ENCODE measurements around the gene OR8D2. TPM values are rescaled to one million over a fixed set of nuclear protein-coding genes. Genes with fewer than 3 reads are reported as not detected.

The OR8D2 gene
- total RNA-seq, 1 donor from 2014 or later: not detected

- no peak overlapping the region for H3K4me3 ChIP-seq (ENCODE audit: low read depth, low read length)
- no peak for TF ChIP-seq CTCF (IDR thresholded peaks at IDR 0.05; ENCODE audit: insufficient read depth, low read length, poor library complexity, severe bottlenecking)
- no peak for DNase-seq (ENCODE audit: low read depth)
Observed at GRCh38 chr11:124307093-124307492, 12.9 kb downstream of the OR8D2 start.

GRCh38 chr11:124302347-124303125 is 17.5 kb downstream of the OR8D2 start:
- DNase-seq (ENCODE audit: low read depth): no peak
- no peak for TF ChIP-seq CTCF (IDR thresholded peaks at IDR 0.05; ENCODE audit: insufficient read depth, low read length, poor library complexity, severe bottlenecking)
- no peaks in the 10 kb centered on the region for H3K27me3 ChIP-seq (ENCODE audit: control insufficient read depth, insufficient read depth, low read length)
- H3K36me3 ChIP-seq (ENCODE audit: control insufficient read depth, insufficient read depth, low read length): no peaks in the 10 kb centered on the region
- H3K4me3 ChIP-seq (ENCODE audit: low read depth, low read length): no peak overlapping the region

More at GRCh38 chr11:124307093-124307492, 12.9 kb downstream of the OR8D2 start:
- H3K27me3 ChIP-seq (ENCODE audit: control insufficient read depth, insufficient read depth, low read length): no peaks in the 10 kb centered on the region
- H3K36me3 ChIP-seq (ENCODE audit: control insufficient read depth, insufficient read depth, low read length): no peaks in the 10 kb centered on the region

GRCh38 chr11:124301548-124301947 is 18.4 kb downstream of the OR8D2 start:
- Histone ChIP-seq H3K36me3 (ENCODE audit: control insufficient read depth, insufficient read depth, low read length) (no peaks in the 10 kb centered on the region), H3K4me3 (ENCODE audit: low read depth, low read length) (no peak overlapping the region), H3K27me3 (ENCODE audit: control insufficient read depth, insufficient read depth, low read length) (no peaks in the 10 kb centered on the region)
- DNase-seq (ENCODE audit: low read depth): no peak
- TF ChIP-seq CTCF (IDR thresholded peaks at IDR 0.05; ENCODE audit: insufficient read depth, low read length, poor library complexity, severe bottlenecking): no peak

GRCh38 chr11:124297921-124298320 is 22.1 kb downstream of the OR8D2 start:
- TF ChIP-seq CTCF (IDR thresholded peaks at IDR 0.05; ENCODE audit: insufficient read depth, low read length, poor library complexity, severe bottlenecking): no peak
- H3K36me3 ChIP-seq (ENCODE audit: control insufficient read depth, insufficient read depth, low read length): no peaks in the 10 kb centered on the region
- no peak overlapping the region for H3K4me3 ChIP-seq (ENCODE audit: low read depth, low read length)
- no peak for DNase-seq (ENCODE audit: low read depth)
- H3K27me3 ChIP-seq (ENCODE audit: control insufficient read depth, insufficient read depth, low read length): no peaks in the 10 kb centered on the region

GRCh38 chr11:124296016-124296415 is 24.0 kb downstream of the OR8D2 start:
- no peak for TF ChIP-seq CTCF (IDR thresholded peaks at IDR 0.05; ENCODE audit: insufficient read depth, low read length, poor library complexity, severe bottlenecking)
- H3K36me3 ChIP-seq (ENCODE audit: control insufficient read depth, insufficient read depth, low read length): no peaks in the 10 kb centered on the region
- no peak for DNase-seq (ENCODE audit: low read depth)
- no peaks in the 10 kb centered on the region for H3K27me3 ChIP-seq (ENCODE audit: control insufficient read depth, insufficient read depth, low read length)
- H3K4me3 ChIP-seq (ENCODE audit: low read depth, low read length): no peak overlapping the region

- TF ChIP-seq CTCF (IDR thresholded peaks at IDR 0.05; ENCODE audit: insufficient read depth, low read length, poor library complexity, severe bottlenecking): no peak
- no peak for DNase-seq (ENCODE audit: low read depth)
- no peak overlapping the region for H3K4me3 ChIP-seq (ENCODE audit: low read depth, low read length)
Observed at GRCh38 chr11:124294687-124295086, 25.3 kb downstream of the OR8D2 start.

More at GRCh38 chr11:124294687-124295086, 25.3 kb downstream of the OR8D2 start:
- Histone ChIP-seq H3K27me3 (ENCODE audit: control insufficient read depth, insufficient read depth, low read length) (no peaks in the 10 kb centered on the region), H3K36me3 (ENCODE audit: control insufficient read depth, insufficient read depth, low read length) (no peaks in the 10 kb centered on the region)

Measured in kidney epithelial cell (primary cell).